HG02884 (cell line): ENCODE data around the gene KNDC1.

Source experiments
- ATAC-seq: cut with Tn5 transposase; IDR thresholded peaks from one replicate; pipeline ENCODE4 v1.9.1; 2021; ENCODE audit warnings: mild to moderate bottlenecking, moderate library complexity; ENCODE audit not compliant: unreplicated experiment

The KNDC1 gene

DNA sequence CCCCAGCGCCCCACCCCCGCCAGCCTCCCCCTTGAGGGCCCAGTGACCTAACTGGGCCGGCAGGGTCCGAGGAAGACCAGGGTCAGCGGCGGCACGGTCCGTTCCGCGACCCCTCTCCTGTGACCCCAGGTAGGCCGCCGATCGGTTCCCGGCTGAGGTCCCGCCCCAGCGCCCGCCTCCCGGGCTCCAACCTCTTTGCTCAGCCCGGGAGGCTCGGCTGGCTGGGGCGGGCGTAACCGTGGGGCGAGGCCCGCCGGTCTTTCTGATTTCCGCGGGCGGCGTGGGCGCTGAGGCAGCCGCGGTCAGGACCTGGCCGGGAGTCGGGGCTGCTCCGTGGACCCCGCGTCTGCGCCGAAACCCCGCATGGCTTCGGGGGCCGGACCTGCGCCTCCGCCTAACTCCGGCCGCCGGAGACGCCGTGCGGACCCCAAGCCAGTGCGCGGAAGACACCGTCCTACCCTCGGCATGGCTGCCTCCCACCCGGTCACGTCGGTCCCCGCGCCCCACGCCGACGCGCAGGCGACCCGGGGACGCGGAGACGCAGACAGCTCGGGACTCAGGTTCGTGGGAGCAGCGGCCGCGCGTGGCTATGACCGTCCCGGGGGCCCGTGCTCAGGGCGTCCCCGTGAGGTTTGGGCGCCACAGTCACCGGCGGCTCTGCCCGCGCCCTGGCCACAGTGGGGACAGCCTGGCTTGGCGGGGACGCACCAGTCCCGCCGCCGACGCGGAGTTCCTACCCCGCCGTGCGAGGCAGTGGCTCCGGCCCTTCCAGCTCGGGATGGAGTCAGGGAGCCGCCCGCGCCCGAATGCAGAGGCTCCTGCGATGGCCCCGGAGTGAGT lies 76.6 kb downstream of the KNDC1 start:
- ATAC-seq, result no peak

DNA sequence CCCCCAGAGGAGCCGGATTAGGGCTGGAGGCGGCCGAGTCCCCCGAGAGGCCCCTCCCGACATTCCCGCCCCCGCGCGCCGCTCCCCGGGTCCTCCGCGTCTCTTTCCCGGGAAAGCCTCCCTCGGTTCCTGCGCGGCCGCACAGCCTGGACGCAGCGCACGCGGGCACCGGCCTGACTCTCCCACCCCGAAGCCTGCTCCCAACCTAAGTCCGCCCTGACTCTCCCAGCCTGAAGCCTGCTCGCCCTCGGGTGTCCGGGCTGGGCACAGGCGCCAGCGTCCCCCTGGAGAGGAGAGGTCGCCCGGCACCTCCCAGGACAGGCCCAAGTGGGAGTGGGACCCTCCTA lies 77.2 kb downstream of the KNDC1 start:
- ATAC-seq, result no peak

DNA sequence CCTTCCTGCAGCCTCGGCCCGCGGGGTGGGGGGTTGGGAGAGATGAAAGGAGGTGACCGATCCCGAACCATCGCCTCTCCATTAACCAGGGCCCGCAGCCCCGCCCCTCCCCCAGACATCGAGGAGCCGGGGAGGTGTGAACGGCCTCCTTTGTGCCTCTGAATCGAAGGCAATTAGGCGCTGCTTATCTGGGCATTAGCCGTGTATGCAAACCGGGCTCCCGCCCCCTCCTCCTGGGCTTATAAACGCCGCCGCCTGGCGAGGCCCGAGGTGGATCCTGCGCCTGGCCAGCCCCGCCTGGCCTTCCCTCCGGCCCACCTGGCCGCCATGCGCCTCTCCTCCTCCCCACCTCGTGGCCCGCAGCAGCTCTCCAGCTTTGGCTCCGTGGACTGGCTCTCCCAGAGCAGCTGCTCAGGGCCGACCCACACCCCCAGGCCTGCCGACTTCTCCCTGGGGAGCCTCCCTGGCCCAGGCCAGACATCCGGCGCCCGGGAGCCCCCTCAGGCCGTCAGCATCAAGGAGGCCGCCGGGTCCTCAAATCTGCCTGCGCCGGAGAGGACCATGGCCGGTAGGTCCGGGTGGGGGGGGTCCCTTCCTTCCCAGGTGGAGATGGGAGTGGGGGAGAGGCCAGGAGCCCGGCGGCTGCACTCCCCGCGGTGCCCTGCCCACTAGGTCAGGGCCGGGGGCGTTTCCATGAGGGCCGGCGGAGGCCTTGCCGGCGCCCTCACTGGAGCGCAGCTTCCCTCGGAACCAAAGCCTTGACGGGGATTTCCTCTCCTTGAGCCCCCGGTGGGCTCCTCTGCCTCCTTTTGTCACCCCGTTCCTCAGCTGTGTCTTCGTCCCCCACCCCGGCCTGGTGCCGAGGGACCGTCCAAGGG lies 77.8 kb downstream of the KNDC1 start, which contains the start of gene VENTX:
Gene VENTX, plus strand, starts transcription at position 268 of the 878 bp plus-strand sequence. Its CDS starts 60 bp downstream, at position 328.
- ATAC-seq, result no peak

DNA sequence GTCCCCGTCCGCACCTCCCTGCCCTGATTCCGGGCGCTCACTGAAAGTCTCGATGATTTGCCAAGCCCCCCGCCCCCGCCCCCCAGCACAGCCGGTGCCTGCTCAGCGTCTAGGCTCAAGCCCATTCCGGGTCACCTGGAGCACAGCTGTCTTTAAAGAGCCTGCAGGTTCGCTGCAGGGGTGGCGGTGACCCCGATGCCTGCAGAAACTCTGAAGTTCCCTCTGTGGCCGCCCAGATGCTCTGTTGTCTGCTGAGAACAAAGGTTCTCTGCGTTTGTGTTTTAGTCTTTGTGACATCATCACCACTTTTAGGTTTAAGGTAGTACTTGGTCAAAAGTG lies 78.4 kb downstream of the KNDC1 start:
- ATAC-seq, result no peak

DNA sequence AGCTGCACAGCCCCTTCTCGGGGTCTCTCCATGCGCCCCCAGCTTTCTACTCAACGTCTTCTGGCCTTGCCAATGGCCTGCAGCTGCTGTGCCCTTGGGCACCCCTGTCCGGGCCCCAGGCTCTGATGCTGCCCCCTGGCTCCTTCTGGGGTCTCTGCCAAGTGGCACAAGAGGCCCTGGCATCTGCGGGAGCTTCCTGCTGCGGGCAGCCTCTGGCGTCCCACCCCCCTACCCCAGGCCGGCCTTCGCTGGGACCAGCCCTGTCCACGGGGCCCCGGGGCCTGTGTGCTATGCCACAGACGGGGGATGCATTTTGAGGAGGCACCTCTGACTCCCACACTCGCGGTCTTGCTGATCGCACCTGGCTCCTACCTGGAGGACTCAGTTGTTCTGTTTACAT lies 80.0 kb downstream of the KNDC1 start:
- ATAC-seq, result no peak

DNA sequence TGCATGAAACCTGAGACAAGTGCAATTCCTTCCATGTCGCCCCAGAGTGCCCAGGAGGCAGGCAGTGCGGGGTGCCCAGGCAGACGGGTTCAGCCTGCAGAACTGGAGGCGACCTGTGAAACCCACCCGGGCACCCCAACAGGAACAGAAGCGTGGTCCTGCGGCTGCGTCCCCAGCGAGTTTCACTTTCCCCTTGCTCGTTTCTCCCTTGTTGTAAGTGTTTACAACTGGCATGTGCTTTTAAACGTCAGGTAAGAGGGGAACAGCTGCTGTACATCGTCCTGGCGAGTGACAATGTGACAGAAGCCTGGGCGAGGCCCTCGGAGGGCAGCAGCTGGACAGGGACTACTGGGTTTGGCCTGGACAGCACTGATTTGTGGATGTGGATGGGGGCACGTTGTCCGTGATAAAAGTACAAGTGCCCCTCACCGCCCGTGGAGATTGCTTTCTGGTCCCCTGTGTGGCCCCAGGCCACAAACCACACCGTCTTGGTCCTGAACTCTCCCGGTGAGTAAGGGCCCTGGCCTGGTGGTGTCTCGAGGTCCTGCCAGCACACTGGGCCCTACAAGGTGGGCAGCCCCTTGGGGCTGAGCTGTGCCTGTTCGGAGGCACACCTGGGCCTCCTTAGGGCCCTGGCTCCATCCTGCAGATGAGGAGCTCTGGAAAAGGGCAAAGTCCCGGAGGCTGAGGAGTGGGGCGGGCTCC lies 81.6 kb downstream of the KNDC1 start:
- no peak for ATAC-seq

DNA sequence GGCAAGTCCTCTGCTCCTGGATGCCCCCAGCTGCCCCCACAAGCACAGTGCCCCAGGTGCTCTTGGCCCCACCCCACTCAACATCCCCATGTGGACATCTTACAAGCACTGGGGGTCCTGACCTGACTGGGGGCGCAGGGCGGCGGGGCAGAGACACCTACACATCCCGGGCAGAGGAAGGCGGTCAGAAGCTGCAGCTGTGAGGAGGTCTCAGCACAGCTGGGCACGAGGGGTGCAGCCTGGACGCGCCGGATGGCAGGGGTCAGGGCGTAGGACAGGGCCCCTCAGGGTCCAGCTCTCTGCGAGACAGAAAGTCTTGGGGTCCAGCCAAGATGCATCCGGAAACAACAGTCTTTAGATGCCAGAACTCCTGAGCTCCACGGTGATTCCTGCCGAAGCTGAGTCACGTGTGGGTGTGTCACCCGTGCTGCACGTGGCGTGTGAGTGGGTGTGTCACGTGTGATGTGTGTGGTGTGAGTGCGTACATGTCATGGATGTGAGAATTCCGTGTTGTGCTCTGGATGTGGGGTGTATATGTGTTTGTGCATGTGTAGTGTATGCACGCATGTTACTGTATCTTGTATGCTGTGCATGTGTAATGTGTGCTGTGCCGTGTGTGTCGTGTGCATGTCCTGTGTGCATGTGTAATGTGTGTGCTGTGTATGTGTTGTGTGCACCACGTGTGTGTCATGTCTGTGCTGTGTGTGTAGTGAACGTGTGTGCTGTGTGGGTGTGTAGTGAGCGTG lies 82.8 kb downstream of the KNDC1 start:
- ATAC-seq, result no peak

DNA sequence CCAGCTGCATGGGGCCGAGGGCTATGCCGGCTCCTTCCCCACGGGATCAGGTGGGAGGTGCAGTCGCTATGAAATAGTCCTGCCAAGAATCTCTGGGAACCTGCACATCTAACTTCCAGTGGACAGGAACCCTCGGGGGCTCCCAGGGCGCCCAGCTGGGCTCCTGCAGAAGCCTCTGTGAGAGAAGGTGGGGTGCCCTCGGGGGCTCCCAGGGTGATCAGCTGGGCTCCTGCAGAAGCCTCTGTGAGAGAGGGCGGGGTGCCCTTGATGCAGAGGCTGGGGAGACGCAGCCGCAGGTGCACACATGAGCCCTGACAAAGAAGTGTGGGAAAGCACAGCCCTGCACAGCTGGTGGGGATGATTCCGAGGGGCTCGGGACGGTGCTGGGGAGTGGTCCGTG lies 83.6 kb downstream of the KNDC1 start:
- no peak for ATAC-seq

DNA sequence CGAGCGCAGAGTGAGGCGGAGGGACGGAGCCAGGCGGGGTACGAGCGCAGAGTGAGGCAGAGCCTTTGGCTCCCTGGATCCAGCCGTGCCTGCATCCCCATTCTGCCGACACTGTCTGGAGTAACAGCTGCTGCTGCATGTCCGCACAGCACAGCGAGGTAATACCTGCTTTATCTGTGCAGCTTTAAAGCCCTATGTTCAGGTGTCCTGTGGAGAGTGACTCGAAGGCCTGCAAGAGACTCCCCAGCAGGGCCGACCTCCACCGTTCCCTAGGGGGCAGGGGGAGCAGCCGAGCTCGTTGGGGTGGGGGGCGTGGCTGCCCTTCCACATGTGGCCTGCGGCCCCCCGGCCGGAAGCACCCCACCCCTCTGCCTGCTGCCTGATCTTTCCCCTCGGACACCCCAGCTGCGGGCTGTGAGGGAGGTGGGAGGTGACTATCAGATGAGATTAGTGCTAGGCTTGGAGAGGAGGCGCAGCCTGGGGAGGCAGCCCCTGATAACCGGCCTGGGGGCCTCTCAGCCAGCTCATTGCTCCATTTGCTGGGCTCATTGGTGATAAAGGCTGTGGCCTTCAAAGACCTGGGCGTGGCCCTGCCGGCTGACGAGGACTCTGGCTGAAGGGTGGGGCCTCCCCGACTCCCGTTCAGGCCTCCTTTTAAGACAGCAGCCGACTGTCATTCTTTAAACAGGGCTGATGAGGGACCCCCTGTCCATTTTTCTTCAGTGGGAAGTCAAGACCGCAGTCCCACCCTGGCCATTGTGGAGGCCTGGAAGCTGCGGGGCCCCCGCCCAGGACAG lies 85.6 kb downstream of the KNDC1 start:
- no peak for ATAC-seq

DNA sequence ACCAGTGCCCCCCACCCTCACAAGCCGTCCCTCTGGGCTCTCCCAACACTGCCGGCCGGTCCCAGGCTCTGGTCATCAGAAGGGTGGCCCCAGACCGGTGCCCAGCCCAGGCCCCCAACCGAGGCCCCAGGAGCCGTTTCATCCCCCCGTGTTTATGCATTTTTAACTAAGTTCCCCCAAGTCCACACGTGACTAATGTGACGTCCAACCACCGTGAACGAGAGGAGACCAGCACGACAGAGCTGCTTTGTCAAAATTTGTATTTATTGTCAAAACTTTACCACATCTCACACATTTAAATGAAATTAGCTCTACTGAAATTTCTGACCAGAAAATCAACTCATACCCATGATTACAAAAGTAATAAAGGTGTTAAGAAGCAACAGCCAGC lies 86.2 kb downstream of the KNDC1 start:
- ATAC-seq, result no peak

DNA sequence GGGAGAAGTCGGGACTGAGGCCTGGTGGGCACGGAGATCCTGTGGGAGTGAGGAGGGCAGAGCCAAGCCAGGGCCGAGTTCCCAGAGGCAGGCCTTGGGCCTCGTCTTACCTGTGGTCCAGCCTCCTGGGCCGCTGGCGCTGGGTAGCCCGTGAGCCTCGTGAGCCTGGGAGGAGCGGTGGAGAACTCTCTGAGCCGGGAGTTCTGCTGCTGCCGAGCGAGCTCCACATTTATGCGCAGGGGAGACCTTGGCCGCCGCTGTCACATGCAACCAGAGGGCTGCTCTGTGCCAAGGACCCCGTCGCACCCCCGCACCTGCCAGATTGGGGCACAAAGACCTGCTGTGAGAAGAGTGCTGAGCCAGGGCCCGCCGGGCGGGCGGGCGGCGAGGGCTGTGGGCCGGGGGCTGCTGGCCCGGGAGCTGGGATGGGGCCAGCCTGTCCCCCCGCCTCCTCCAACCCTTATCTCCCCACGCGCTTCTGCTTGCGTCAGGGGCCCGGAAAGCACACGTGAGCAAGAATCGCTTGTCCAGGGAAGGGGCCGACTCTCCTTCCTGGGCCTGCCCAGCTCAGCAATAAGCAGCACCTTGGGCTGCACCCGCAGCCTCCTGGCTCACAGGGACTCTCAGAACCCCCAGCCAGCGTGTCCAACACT lies 87.8 kb downstream of the KNDC1 start:
- ATAC-seq, result no peak

DNA sequence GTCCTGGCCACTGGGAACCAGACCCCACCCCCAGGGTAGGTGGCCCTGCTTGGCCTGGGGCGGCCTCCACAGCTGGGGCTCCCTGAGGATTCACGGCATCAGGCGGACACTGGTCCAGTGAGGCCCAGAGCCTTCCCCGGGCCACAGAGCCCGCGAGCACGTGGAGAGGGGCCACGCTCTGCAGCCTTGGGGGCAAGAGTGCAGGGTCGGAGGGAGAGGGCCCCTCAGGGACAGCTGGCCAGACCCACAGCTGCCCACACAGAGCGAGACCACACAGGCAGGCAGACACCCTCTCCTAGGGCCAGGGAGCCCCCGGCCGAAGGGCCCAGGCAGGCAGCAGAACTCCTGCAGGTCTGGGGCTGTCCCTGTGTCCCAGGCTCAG lies 88.3 kb downstream of the KNDC1 start:
- ATAC-seq, result no peak

DNA sequence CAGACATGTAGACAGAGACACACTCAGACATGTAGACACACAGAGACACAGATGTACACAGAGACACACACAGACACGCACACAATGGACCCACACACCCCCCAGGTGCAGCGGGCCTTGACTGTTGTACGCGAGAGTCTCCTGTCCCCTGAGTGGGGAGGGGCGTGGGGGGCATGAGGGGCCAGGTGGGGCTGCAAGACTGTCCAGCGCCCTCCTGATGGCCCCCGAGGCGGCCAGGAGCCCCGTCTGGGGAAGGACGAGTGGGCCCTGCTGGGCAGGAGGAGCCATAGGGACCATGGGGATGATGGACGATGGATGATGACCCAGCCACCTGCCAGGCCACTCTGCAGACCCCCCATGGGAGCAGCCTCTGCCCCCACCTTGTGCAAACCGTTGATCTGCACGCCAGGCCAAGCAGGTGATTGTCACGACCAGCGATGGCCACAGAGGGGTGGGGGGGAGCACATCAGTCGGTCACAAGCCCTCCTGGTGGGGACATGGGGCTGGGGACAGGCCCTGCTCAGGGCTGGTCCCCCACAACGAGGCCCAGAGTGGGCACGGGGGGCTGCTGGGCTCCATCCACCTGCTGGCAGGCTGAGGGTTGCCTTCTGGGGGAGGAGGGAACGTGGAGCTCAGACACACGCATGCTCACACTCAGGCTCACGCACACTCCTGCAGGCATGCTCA lies 89.2 kb downstream of the KNDC1 start:
- no peak for ATAC-seq

DNA sequence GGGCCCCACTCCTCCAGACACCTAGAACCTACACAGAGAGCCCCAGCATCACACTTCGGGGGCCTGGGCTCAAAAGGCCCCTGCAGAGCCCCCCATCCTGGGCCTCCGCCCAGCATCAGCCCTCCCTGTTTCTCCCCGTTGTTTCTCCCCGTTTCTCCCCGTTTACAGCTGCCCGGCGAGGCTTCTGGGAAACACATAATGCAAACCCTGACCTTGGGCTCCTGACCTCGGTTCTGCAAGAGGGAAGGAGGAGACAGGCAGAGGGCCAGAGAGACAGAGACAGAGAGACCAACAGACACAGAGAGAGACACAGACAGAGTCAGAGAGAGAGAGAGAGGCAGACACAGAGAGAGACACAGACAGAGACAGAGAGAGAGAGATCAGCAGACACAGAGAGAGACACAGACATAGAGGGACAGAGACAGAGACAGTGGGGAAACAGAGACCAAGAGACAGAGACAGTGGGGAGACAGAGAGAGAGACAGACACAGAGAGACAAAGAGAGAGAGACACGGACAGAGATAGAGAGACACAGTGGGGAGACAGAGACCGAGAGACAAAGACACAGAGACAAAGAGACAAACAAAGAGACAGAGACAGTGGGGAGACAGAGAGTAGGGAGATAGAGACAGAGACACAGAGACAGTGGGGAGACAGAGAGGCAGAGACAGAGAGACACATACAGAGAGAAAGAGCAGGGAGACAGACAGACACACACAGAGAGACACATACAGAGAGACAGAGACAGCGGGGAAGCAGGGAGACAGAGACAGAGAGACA lies 90.1 kb downstream of the KNDC1 start:
- ATAC-seq, result no peak

DNA sequence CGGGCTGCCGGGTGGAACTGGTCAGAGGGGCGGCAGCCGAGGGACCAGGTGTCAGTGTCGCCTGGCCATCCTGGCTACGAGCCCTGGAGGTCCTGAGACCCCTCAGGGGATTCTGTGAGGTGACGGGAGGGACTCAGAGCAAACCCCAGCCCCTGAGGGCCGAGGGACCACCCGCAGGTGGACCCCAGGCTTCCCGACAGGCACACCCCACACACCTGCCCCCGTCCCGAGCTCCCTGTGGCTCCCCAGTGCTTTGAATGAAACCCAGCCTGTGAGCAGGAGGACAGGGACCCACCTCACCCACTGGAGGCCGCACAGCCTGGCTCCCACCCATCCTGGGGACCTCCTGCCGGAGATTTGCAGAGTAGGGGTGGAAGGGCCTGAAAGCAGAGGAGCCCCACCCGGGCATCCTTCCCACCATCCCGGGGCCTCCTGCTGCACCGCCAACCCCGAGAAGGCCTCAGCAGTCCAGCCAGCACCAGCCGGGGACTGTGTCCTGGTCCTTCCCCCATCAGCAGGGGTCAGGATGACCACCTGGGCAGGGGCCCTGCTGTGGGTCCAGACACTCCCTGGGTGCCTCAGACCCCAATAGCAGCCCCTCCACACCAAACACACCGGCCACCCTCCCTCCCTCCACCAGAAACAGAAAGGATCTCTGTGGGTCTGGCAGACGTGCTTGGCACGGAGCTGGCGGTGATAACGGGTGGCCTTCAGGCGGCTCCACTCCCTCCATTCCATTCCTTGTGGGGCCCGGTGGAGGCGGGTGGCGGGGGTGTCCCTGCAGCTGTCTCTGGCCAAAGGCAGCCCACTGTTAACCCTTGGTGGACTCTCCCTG lies 91.6 kb downstream of the KNDC1 start:
- ATAC-seq, result no peak

DNA sequence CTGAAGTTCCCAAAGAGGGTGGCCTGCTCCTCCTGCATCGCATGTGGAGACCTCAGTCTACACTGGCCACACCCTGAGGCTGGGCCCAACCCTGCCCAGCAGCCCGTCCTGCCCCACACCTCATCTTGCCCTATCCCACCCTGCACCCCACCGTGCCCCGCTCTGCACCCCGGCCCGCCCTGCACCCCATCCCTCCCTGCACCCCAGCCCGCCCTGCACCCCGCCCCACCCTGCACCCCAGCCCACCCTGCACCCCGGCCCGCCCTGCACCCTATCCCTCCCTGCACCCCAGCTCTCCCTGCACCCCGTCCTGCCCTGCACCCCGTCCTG lies 92.2 kb downstream of the KNDC1 start:
- no peak for ATAC-seq

DNA sequence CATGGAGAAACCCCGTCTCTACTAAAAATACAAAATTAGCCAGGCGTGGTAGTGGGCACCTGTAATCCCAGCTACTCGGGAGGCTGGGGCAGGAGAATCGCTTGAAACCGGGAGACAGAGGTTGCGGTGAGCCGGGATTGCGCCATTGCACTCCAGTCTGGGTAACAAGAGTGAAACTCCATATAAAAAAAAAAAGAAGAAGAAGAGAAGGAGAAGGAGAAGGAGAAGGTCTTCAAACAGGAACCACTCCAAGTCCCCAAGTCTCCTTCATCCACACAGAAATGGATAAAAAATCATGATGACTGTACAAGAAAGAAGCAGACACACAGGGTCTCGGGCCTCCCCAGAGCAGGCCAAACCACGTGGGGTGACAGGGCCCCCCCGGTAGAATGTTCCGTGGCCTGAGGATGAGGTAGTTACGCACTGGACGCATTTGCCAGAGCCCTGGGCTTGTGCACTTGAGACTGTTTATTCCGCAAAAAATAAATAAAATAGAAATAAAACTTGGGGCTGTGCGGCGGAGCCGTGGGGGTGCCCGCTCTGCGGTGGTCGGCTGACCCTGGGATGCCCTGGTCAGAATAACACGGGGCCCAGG lies 93.4 kb downstream of the KNDC1 start:
- ATAC-seq, result no peak
